ENCODE results near the gene PIEZO1. TPM values are rescaled to one million over a fixed set of nuclear protein-coding genes. Genes with fewer than 3 reads are reported as not detected.

The PIEZO1 gene
- total RNA-seq, 1 donor from 2014 or later: 37.7 TPM

DNA sequence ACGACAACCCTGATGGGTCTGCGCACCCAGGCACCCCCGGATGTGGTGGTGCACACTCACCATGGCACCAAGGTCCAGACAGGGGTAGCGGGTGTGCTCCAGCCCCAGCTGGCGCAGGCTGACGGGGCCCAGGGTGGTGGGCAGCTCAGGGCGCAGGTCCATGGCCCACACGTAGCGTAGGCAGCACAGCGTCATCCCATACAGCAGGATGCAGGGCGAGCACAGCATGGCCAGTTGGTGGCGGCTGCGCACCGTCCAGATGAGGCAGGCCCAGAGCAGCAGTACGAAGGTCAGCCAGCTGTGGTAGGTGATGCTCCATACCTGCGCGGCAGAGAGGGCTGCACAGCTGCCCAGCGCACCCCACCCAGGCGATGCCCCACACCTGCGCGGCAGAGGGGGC lies 48.9 kb downstream of the PIEZO1 start:
- H3K4me3 Mint-ChIP-seq (ENCODE audit: low read depth): no peak overlapping the region
- peaks cover 3% of the 10 kb centered on the region for H3K27me3 Mint-ChIP-seq
- no peaks in the 10 kb centered on the region for H3K36me3 Mint-ChIP-seq (ENCODE audit: insufficient read depth)
- TF ChIP-seq, protein P1, sequence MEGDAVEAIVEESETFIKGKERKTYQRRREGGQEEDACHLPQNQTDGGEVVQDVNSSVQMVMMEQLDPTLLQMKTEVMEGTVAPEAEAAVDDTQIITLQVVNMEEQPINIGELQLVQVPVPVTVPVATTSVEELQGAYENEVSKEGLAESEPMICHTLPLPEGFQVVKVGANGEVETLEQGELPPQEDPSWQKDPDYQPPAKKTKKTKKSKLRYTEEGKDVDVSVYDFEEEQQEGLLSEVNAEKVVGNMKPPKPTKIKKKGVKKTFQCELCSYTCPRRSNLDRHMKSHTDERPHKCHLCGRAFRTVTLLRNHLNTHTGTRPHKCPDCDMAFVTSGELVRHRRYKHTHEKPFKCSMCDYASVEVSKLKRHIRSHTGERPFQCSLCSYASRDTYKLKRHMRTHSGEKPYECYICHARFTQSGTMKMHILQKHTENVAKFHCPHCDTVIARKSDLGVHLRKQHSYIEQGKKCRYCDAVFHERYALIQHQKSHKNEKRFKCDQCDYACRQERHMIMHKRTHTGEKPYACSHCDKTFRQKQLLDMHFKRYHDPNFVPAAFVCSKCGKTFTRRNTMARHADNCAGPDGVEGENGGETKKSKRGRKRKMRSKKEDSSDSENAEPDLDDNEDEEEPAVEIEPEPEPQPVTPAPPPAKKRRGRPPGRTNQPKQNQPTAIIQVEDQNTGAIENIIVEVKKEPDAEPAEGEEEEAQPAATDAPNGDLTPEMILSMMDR (IDR thresholded peaks at IDR 0.05; ENCODE audit: unreplicated experiment): no peak
- no peaks in the 10 kb centered on the region for H3K9me3 Mint-ChIP-seq (ENCODE audit: low read depth)
- no peaks in the 10 kb centered on the region for H3K4me1 Mint-ChIP-seq (ENCODE audit: low read depth)
- DNase-seq (ENCODE audit: low spot score, unreplicated experiment): no peak
- no peak overlapping the region for H3K27ac Mint-ChIP-seq

DNA sequence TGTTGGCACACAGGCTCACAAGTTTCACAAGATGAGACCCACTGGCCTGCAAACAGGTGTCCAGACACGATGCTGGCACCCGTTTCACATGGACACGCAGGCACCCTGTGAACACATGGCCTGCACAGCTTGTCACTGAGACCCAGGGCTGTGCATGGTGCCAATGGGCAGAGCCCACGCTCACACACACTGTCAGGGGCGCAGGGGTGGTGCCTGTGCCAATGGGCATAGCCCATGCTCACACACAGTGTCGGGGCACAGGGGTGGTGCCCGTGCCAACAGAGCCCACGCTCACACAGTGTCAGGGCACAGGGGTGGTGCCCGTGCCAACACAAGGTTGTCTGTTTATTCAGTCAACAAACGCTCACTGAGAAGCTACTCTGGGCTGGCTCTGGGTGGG lies 49.4 kb downstream of the PIEZO1 start:
- Mint-ChIP-seq H3K4me3 (ENCODE audit: low read depth) (no peak overlapping the region), H3K27me3 (peaks cover 3% of the 10 kb centered on the region), H3K36me3 (ENCODE audit: insufficient read depth) (no peaks in the 10 kb centered on the region), H3K9me3 (ENCODE audit: low read depth) (no peaks in the 10 kb centered on the region), H3K27ac (no peak overlapping the region), H3K4me1 (ENCODE audit: low read depth) (no peaks in the 10 kb centered on the region)
- DNase-seq (ENCODE audit: low spot score, unreplicated experiment): no peak
- TF ChIP-seq, protein P1 (IDR thresholded peaks at IDR 0.05; ENCODE audit: unreplicated experiment): no peak

DNA sequence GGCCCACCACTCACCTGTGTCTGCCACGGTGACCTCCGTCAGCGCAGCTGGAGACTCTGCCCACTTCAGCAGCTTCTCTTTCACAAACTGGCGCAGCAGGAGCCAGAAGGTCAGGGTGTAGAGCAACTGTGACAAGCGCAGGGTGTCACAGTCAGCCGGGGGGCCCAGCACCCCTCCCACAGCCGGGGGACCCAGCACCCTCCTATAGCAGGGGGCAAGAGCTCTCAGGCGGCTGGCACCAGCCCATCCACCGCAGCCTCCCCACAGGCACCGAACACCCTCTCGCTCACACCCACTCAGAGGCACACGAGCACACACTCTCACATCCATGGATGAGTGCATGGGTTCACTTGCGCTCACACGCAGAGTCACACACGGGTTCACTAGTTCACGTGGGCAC lies 49.9 kb downstream of the PIEZO1 start:
- H3K4me3 Mint-ChIP-seq (ENCODE audit: low read depth): no peak overlapping the region
- no peaks in the 10 kb centered on the region for H3K9me3 Mint-ChIP-seq (ENCODE audit: low read depth)
- no peak overlapping the region for H3K27ac Mint-ChIP-seq
- TF ChIP-seq, protein P1 (IDR thresholded peaks at IDR 0.05; ENCODE audit: unreplicated experiment): no peak
- H3K4me1 Mint-ChIP-seq (ENCODE audit: low read depth): no peaks in the 10 kb centered on the region
- peaks cover 3% of the 10 kb centered on the region for H3K27me3 Mint-ChIP-seq
- no peak for DNase-seq (ENCODE audit: low spot score, unreplicated experiment)
- no peaks in the 10 kb centered on the region for H3K36me3 Mint-ChIP-seq (ENCODE audit: insufficient read depth)

DNA sequence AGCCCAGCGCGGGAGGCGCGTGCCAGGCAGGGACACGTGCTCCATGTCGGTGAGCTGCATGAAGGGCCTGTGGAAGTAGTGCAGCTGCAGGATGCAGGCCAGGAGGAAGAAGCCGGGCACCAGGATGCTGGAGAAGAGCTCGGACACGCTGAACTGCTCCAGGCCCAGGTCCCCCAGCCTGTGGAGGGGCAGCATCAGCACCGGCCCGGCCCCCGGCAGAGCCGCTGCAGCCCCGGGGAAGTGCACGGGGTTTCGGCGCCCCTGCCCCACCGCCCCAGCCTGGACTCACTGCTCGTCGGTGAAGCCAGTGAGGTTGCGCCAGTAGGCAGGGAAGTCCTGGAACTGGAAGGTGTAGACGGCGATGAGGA lies 50.7 kb downstream of the PIEZO1 start:
- Mint-ChIP-seq H3K27me3 (peaks cover 3% of the 10 kb centered on the region), H3K4me3 (ENCODE audit: low read depth) (no peak overlapping the region), H3K9me3 (ENCODE audit: low read depth) (no peaks in the 10 kb centered on the region), H3K36me3 (ENCODE audit: insufficient read depth) (no peaks in the 10 kb centered on the region), H3K4me1 (ENCODE audit: low read depth) (no peaks in the 10 kb centered on the region), H3K27ac (no peak overlapping the region)
- no peak for DNase-seq (ENCODE audit: low spot score, unreplicated experiment)
- TF ChIP-seq, protein P1 (IDR thresholded peaks at IDR 0.05; ENCODE audit: unreplicated experiment): no peak

DNA sequence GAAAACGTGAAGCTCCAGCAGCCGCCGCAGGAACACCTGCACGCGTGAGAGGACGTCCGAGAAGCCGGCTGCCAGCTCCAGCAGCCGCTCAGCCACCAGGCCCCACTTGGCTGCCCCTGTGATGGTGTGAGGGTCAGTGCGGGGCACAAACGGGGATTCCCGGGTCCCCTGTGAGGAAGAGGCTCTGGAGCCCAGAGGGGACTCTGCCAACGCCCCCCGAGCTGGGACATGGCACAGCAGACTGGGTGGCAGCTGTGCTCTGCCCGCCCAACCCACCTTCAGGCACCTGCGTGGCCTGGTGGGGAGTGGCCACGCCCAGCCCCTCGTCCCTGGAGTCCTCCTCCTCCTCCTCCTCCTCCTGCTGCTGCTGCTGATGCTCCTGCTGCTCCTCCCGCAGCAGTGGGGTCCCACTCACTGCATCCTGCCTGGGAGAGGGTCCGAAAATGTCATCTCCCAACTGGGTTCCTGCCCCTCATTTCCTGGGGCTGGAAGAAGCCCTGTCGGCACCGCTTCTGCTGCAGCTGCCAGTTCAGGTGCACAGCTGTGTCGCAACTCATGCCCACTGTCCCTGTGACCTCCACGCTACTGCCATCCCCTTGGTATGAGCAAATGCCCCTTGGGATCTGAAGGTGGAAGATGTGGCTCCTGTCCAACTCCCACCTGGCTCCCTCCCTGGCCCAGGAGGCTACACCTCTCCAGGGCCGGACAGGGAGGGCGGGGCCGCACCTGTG lies 51.2 kb downstream of the PIEZO1 start:
- Mint-ChIP-seq H3K4me3 (ENCODE audit: low read depth) (no peak overlapping the region), H3K27ac (no peak overlapping the region), H3K27me3 (peaks cover 2% of the 10 kb centered on the region), H3K4me1 (ENCODE audit: low read depth) (no peaks in the 10 kb centered on the region), H3K9me3 (ENCODE audit: low read depth) (no peaks in the 10 kb centered on the region), H3K36me3 (ENCODE audit: insufficient read depth) (no peaks in the 10 kb centered on the region)
- TF ChIP-seq, protein P1 (IDR thresholded peaks at IDR 0.05; ENCODE audit: unreplicated experiment): no peak
- no peak for DNase-seq (ENCODE audit: low spot score, unreplicated experiment)
